GM19043 (cell line): ENCODE data around the gene CACNG3.

ENCODE experiments used
- ATAC-seq: cut with Tn5 transposase; IDR thresholded peaks from one replicate; pipeline ENCODE4 v1.9.1; 2021; ENCODE audit warnings: low read depth; ENCODE audit not compliant: unreplicated experiment

Gene CACNG3

GRCh38 chr16:24381470-24382118, 125.5 kb downstream of the CACNG3 start:
- ATAC-seq, result no peak

DNA sequence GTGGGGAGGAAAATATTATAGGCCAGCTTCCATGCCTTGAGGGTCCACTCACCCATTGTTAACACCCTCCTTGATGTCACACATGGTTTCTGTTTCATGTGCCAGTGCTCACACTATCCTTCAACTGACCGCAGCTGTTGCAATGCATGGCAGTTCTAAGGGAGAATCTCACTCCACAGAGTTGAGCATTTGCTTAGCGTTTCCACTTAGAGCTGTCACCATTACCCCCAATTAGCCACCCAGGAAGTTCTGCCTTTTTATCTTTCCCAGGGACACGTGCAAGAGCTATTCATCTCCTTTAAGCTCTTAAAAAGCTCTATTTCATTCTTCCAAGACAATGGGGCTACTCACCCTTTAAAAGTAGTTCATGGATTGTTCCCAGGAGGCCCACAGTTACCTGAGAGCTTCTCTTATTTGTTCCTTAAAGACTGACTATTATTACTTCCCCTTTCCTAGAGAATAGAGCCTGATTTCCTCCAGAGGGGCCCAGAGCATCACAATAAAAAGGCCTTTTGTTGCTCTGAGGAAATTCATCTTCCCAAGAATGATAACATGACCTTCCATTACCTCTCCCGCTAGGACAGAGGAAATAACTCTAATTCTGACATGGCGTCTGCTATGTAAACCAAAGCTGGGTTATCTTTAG, 126.8 kb downstream of the CACNG3 start:
- no peak for ATAC-seq

GRCh38 chr16:24394341-24394740, 138.2 kb downstream of the CACNG3 start:
- ATAC-seq, result no peak

- ATAC-seq, result no peak
Observed at GRCh38 chr16:24396350-24397271, 140.5 kb downstream of the CACNG3 start.

- ATAC-seq, result no peak
Observed at GRCh38 chr16:24409045-24409444, 152.9 kb downstream of the CACNG3 start.
